Mammary microvascular endothelial cell (primary cell): ENCODE data around the gene ZNF564. TPM values are rescaled to one million over a fixed set of nuclear protein-coding genes. Genes with fewer than 3 reads are reported as not detected.

Experiments
- total RNA-seq: library from RNA; depleted of rRNA; stranded (reverse); fragments of >200 nt; gene quantifications from 2 replicates; pipeline ENCODE4 v1.2.3, GENCODE V29; 2015

ZNF564 gene
- 3.8 and 4.0 TPM in 2 replicates for total RNA-seq

DNA sequence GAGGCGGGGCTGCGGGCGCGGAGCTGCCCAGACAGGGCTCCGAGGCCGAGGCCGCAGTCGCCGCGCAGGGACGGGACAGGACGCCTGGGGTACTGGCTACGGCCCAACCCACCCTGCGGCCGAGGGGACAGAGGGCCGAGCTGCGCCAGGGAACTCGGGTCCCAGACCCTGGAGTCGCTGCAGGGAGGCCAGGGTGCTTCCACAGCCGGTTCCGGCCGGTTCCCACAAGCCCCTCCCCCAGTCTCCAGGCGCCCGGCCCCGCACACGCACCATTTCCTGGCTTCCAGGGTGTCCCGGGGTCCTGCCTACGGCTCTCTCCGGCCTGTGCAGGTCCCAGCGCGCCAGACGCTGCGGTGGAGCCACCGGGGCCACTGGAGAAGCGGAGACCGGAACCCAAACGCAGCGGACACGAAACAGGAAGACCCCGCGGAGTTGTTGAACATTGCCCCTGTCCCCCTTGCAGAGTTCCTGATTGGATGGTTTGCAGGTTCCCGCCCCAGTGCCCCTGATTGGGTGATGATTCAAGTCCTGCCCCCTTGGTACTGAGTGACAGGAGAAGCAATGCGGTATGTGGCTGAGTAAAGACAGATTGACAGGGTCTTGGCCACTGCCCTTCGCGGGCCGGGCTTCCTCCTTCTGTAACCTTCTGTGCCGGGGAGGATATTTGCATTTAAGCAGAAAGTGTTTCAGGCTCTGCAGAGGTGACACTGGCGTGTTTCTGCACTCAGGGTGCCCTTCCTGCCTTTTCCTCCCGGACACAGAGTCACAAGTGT, at the start of gene ZNF564:
Gene ZNF564, minus strand, starts transcription at position 423 of the 773 bp plus-strand sequence. Its CDS starts 150 bp downstream, at position 273.

GRCh38 chr19:12484371-12485051, 66.8 kb downstream of the ZNF564 start, which contains the start of gene ZNF709:
TSS of gene ZNF709 (minus strand) at chr19:12484816. CDS start at chr19:12484657, 159 bp downstream.

Other genes with a start within 250 kb of the ZNF564 start
- 3.4 and 3.7 TPM in 2 replicates for gene ZNF563, start 217.8 kb downstream of the ZNF564 start, total RNA-seq
- gene ZNF442, start 185.8 kb downstream of the ZNF564 start, total RNA-seq: 0.94 and 2.5 TPM in 2 replicates
- gene ZNF799, start 150.2 kb downstream of the ZNF564 start, total RNA-seq: 2.7 and 5.4 TPM in 2 replicates
- 1.3 and 1.8 TPM in 2 replicates for gene ZNF443, start 110.5 kb downstream of the ZNF564 start, total RNA-seq
- gene ZNF709, start 66.7 kb downstream of the ZNF564 start, total RNA-seq: 0.13 and 1.4 TPM in 2 replicates
- gene ZNF490, start 59.3 kb upstream of the ZNF564 start, total RNA-seq: 4.5 and 8.0 TPM in 2 replicates
- gene ZNF791, start 59.4 kb upstream of the ZNF564 start, total RNA-seq: 9.2 and 17.8 TPM in 2 replicates
- 54.9 and 120 TPM in 2 replicates for gene MAN2B1, start 115.3 kb upstream of the ZNF564 start, total RNA-seq
- gene WDR83, start 115.3 kb upstream of the ZNF564 start, total RNA-seq: 8.2 and 15.2 TPM in 2 replicates
- gene DHPS, start 130.4 kb upstream of the ZNF564 start, total RNA-seq: 75.2 and 80.9 TPM in 2 replicates
- not detected in 2 replicates for gene GNG14, start 136.5 kb upstream of the ZNF564 start, total RNA-seq
- 11.2 and 12.2 TPM in 2 replicates for gene FBXW9, start 145.1 kb upstream of the ZNF564 start, total RNA-seq
- 15.9 and 22.0 TPM in 2 replicates for gene TNPO2, start 172.4 kb upstream of the ZNF564 start, total RNA-seq
- 357 and 460 TPM in 2 replicates for gene TRIR, start 183.2 kb upstream of the ZNF564 start, total RNA-seq
- gene GET3, start 186.0 kb upstream of the ZNF564 start, total RNA-seq: 101 and 128 TPM in 2 replicates
- not detected in 2 replicates for gene BEST2, start 200.3 kb upstream of the ZNF564 start, total RNA-seq
- 7.1 and 9.2 TPM in 2 replicates for gene HOOK2, start 224.1 kb upstream of the ZNF564 start, total RNA-seq
- 64.7 and 67.1 TPM in 2 replicates for gene JUNB, start 240.0 kb upstream of the ZNF564 start, total RNA-seq